HFFc6 (cell line): ENCODE data around the gene SBK3. TPM values are rescaled to one million over a fixed set of nuclear protein-coding genes. Genes with fewer than 3 reads are reported as not detected.

Experiments
- total RNA-seq, 6 experiments: library from RNA; stranded (reverse); fragmentation: NEBNext Ultra II Directional; extraction: Animal tissue kit (Norgen Biotek cat#: 25700); gene quantifications; 2 replicates in 1 of 6; 3 replicates in 5 of 6; pipeline ENCODE4 v1.2.3, GENCODE V29; 2021

The SBK3 gene
- total RNA-seq, 6 experiments from 2014 or later: not detected

Other genes with a start within 250 kb of the SBK3 start
- gene TMEM150B, start 220.2 kb downstream of the SBK3 start, total RNA-seq: not detected
- gene KMT5C, start 205.7 kb downstream of the SBK3 start, total RNA-seq: 1 to 10 TPM; 3.8 to 6.2 (median 4.4) TPM
- not detected for gene COX6B2, start 190.8 kb downstream of the SBK3 start, total RNA-seq
- under 1 TPM in 1 of 6 experiments, not detected in 5; 0.05 TPM for gene GARIN5B, start 182.3 kb downstream of the SBK3 start, total RNA-seq
- 10 to 100 TPM; 22.2 to 43.4 (median 36.1) TPM for gene IL11, start 175.1 kb downstream of the SBK3 start, total RNA-seq
- gene TMEM190, start 168.7 kb downstream of the SBK3 start, total RNA-seq: 1 to 10 TPM in 1 of 6 experiments, under 1 TPM in 2, not detected in 3; 0.33 to 1.1 (median 0.61) TPM
- 1 to 10 TPM in 2 of 6 experiments, under 1 TPM in 4; 0.26 to 2.4 (median 0.64) TPM for gene TMEM238, start 161.3 kb downstream of the SBK3 start, total RNA-seq
- gene RPL28, start 159.6 kb downstream of the SBK3 start, total RNA-seq: 1,000 to 10,000 TPM; 2,082 to 2,537 (median 2,362) TPM
- gene UBE2S, start 137.8 kb downstream of the SBK3 start, total RNA-seq: 100 to 1,000 TPM; 181 to 356 (median 309) TPM
- not detected for gene SHISA7, start 102.2 kb downstream of the SBK3 start, total RNA-seq
- 10 to 100 TPM; 60.1 to 81.4 (median 66.8) TPM for gene ISOC2, start 83.9 kb downstream of the SBK3 start, total RNA-seq
- gene C19orf85, start 80.8 kb downstream of the SBK3 start, total RNA-seq: not detected
- 10 to 100 TPM in 2 of 6 experiments, 1 to 10 TPM in 4; 8.6 to 11.3 (median 9.5) TPM for gene ZNF628, start 68.9 kb downstream of the SBK3 start, total RNA-seq
- 10 to 100 TPM; 53.3 to 72.0 (median 61.3) TPM for gene NAT14, start 60.4 kb downstream of the SBK3 start, total RNA-seq
- 10 to 100 TPM; 47.7 to 59.9 (median 51.9) TPM for gene SSC5D, start 57.1 kb downstream of the SBK3 start, total RNA-seq
- not detected for gene SBK2, start 8.4 kb downstream of the SBK3 start, total RNA-seq
- 10 to 100 TPM; 19.0 to 24.3 (median 22.0) TPM for gene ZNF579, start 35.3 kb upstream of the SBK3 start, total RNA-seq
- 10 to 100 TPM in 5 of 6 experiments, 1 to 10 TPM in 1; 9.9 to 13.1 (median 11.9) TPM for gene FIZ1, start 54.0 kb upstream of the SBK3 start, total RNA-seq
- gene ZNF524, start 54.7 kb upstream of the SBK3 start, total RNA-seq: 10 to 100 TPM in 5 of 6 experiments, 1 to 10 TPM in 1; 9.3 to 12.0 (median 10.7) TPM
- 10 to 100 TPM; 13.3 to 14.1 (median 13.8) TPM for gene ZNF865, start 60.1 kb upstream of the SBK3 start, total RNA-seq
- gene ZNF784, start 79.0 kb upstream of the SBK3 start, total RNA-seq: 1 to 10 TPM; 4.6 to 5.3 (median 4.8) TPM
- 10 to 100 TPM; 51.0 to 60.5 (median 57.7) TPM for gene ZNF580, start 95.5 kb upstream of the SBK3 start, total RNA-seq
- 10 to 100 TPM; 20.1 to 25.8 (median 21.9) TPM for gene ZNF581, start 98.1 kb upstream of the SBK3 start, total RNA-seq
- gene CCDC106, start 102.7 kb upstream of the SBK3 start, total RNA-seq: 10 to 100 TPM; 12.9 to 17.4 (median 14.0) TPM
- 100 to 1,000 TPM; 212 to 241 (median 226) TPM for gene U2AF2, start 109.5 kb upstream of the SBK3 start, total RNA-seq
- 100 to 1,000 TPM; 176 to 191 (median 185) TPM for gene EPN1, start 129.7 kb upstream of the SBK3 start, total RNA-seq
- gene NLRP9, start 192.9 kb upstream of the SBK3 start, total RNA-seq: not detected
- not detected for gene RFPL4A, start 213.6 kb upstream of the SBK3 start, total RNA-seq
- gene RFPL4AL1, start 223.6 kb upstream of the SBK3 start, total RNA-seq: under 1 TPM in 1 of 6 experiments, not detected in 5; 0.23 TPM